Cardiac muscle cell (in vitro differentiated cells and primary cell): ENCODE results near the gene CSMD2. TPM values are rescaled to one million over a fixed set of nuclear protein-coding genes. Genes with fewer than 3 reads are reported as not detected.

Experiments used
- DNase-seq, 2 donors: peaks; one replicate each; pipeline versions ENCODE4 v3.0.0 to v3.0.0-alpha.2; 2010 to 2017; ENCODE audit warnings: low read depth in 1 of 2, low spot score in 1 of 2
- H3K27ac ChIP-seq: fragments of 200-600 bp; sonication (generic); 2 replicates; pipeline ENCODE4 v1.5.1; 2016
- H3K27me3 ChIP-seq: fragments of 200-600 bp; sonication (generic); 2 replicates; pipeline ENCODE4 v1.6.0; 2016; ENCODE audit warnings: control low read depth
- H3K36me3 ChIP-seq: fragments of 200-600 bp; sonication (generic); 2 replicates; pipeline ENCODE4 v1.5.1; 2016; ENCODE audit warnings: control low read depth
- H3K4me1 ChIP-seq: fragments of 200-600 bp; sonication (generic); 2 replicates; pipeline ENCODE4 v1.8.1; 2017; ENCODE audit warnings: low read depth, mild to moderate bottlenecking, mixed run types
- H3K4me3 ChIP-seq: fragments of 200-600 bp; sonication (generic); 2 replicates; pipeline ENCODE4 v1.5.1; 2016; ENCODE audit warnings: mild to moderate bottlenecking
- H3K9me3 ChIP-seq: fragments of 200-600 bp; sonication (generic); 2 replicates; pipeline ENCODE4 v1.5.1; 2017; ENCODE audit warnings: low read depth, mild to moderate bottlenecking, control low read depth
- CTCF ChIP-seq: IDR thresholded peaks from 2 replicates; pipeline ENCODE4 v1.5.1; 2012; ENCODE audit warnings: low read depth, mild to moderate bottlenecking, low read length
- polyA plus RNA-seq: library from polyadenylated mRNA; unstranded; fragments of >200 nt; fragmentation: Nextera tagmentation; extraction: Ambion mirVana; gene quantifications from 2 replicates; pipeline ENCODE4 v1.2.1, GENCODE V29; 2016
- total RNA-seq: library from RNA; depleted of rRNA; stranded (reverse); fragments of >200 nt; gene quantifications from 2 replicates; pipeline ENCODE4 v1.2.3, GENCODE V29; 2016

CSMD2 gene
- total and polyA plus RNA-seq, 2 experiments from 2014 or later = 0.24 TPM; not detected in 1

- Histone ChIP-seq H3K4me3 (no peak overlapping the region), H3K27me3 (no peaks in the 10 kb centered on the region), H3K36me3 (no peaks in the 10 kb centered on the region), H3K27ac (no peak overlapping the region), H3K4me1 (no peaks in the 10 kb centered on the region), H3K9me3 (no peaks in the 10 kb centered on the region)
- DNase-seq = no peak
- TF ChIP-seq CTCF = no peak
Observed at GRCh38 chr1:33828059-33828458, 337.0 kb downstream of the CSMD2 start.

- Histone ChIP-seq H3K27ac (no peak overlapping the region), H3K4me1 (no peaks in the 10 kb centered on the region), H3K36me3 (no peaks in the 10 kb centered on the region), H3K9me3 (no peaks in the 10 kb centered on the region), H3K4me3 (no peak overlapping the region), H3K27me3 (no peaks in the 10 kb centered on the region)
- no peak for DNase-seq
- TF ChIP-seq CTCF = no peak
Observed at GRCh38 chr1:33826711-33827110, 338.3 kb downstream of the CSMD2 start.

DNA sequence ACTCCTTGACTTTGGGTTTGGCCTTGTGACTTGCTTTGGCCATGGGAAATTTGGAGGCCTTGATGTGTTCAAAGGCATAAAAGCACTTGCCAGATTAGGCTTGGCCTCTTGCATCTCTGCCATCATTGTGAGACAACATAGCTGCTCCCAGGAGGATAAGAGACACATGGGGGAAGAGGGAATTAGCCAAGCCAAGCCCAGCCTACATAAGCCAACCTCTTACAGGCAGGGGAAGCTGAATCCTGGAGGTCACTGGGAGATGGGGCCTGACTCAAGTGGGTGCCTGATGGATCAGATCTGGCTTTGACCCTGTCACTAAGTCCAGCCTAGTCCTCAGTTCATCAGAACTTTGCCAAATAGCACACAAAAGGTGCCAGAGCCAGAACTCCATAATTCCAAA lies 338.7 kb downstream of the CSMD2 start:
- no peaks in the 10 kb centered on the region for H3K4me1 ChIP-seq
- no peaks in the 10 kb centered on the region for H3K36me3 ChIP-seq
- no peak overlapping the region for H3K27ac ChIP-seq
- H3K4me3 ChIP-seq = no peak overlapping the region
- DNase-seq = no peak
- no peak for TF ChIP-seq CTCF
- H3K27me3 ChIP-seq = no peaks in the 10 kb centered on the region
- H3K9me3 ChIP-seq = no peaks in the 10 kb centered on the region

- H3K27me3 ChIP-seq = no peaks in the 10 kb centered on the region
- no peak for DNase-seq
- H3K27ac ChIP-seq = no peak overlapping the region
- no peaks in the 10 kb centered on the region for H3K9me3 ChIP-seq
- no peaks in the 10 kb centered on the region for H3K36me3 ChIP-seq
- no peak overlapping the region for H3K4me3 ChIP-seq
- H3K4me1 ChIP-seq = no peaks in the 10 kb centered on the region
- TF ChIP-seq CTCF = no peak
Observed at GRCh38 chr1:33825506-33825905, 339.5 kb downstream of the CSMD2 start.

DNA sequence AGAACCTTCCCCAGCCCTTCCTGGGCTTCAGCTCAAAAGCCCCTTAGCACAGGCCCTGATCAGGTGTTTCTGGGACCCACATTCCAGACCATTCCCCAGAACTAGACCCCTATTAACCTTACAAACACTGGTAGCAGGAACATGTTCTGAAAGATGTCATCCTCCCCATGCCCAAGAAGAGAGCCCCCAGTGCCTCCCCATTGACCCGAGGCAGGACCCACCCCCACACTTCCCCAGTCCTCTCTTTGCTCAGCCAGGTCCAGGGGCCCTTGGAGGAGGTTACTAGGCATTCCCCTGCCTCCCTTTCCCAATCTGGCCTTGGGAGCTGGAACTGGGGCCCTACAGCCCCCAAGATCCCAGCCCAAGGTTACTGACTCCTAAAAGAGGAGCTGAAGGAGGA lies 340.1 kb downstream of the CSMD2 start:
- TF ChIP-seq CTCF = no peak
- no peak for DNase-seq
- H3K9me3 ChIP-seq = no peaks in the 10 kb centered on the region
- H3K4me3 ChIP-seq = no peak overlapping the region
- no peaks in the 10 kb centered on the region for H3K4me1 ChIP-seq
- H3K36me3 ChIP-seq = no peaks in the 10 kb centered on the region
- H3K27me3 ChIP-seq = no peaks in the 10 kb centered on the region
- H3K27ac ChIP-seq = no peak overlapping the region

DNA sequence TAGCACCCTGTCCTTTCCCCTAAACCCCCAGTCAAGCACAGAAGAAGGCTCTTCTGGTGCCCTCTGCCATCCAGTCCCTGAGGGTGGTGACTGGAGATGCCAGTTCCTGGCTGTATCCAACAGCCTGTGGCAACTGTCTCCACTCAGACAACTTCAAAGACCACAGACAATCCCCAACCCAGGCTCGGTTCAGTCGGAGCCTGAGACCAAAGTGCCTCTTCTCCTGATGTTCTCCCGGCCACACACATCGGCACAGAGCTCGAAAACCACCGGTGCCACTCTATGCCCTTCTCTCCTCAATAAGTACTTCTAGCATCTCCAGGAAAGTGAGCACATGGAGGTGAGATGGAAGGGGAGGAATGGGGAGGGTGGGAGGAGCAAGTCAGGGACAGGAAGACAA lies 340.7 kb downstream of the CSMD2 start:
- H3K4me1 ChIP-seq = no peaks in the 10 kb centered on the region
- TF ChIP-seq CTCF = no peak
- DNase-seq = no peak

More for the DNA sequence above, 340.7 kb downstream of the CSMD2 start:
- no peaks in the 10 kb centered on the region for H3K9me3 ChIP-seq
- no peaks in the 10 kb centered on the region for H3K36me3 ChIP-seq
- H3K27me3 ChIP-seq = no peaks in the 10 kb centered on the region
- H3K27ac ChIP-seq = no peak overlapping the region
- H3K4me3 ChIP-seq = no peak overlapping the region
